CD14-positive monocyte (primary cell): ENCODE data around the gene NEK2. TPM values are rescaled to one million over a fixed set of nuclear protein-coding genes. Genes with fewer than 3 reads are reported as not detected.

Experiments used
- DNase-seq, 3 donors: peaks; one replicate each; pipeline ENCODE4 v3.0.0-alpha.2; 2011 to 2022
- H2AFZ ChIP-seq: 2 replicates; pipeline ENCODE4 v1.6.0; 2012; ENCODE audit warnings: mild to moderate bottlenecking, low read depth, low read length, inconsistent platforms; ENCODE audit not compliant: insufficient read depth, poor library complexity, severe bottlenecking
- H3K27ac ChIP-seq, 2 donors: 1 replicate in 1 of 2; 2 replicates in 1 of 2; pipeline ENCODE4 v1.5.1; 2012 to 2013; ENCODE audit warnings: low read length in 2 of 2, control low read depth in 1 of 2, inconsistent platforms in 1 of 2, low read depth in 1 of 2, mild to moderate bottlenecking in 1 of 2
- H3K27me3 ChIP-seq, 2 donors: one replicate each; pipeline versions ENCODE4 v1.6.0 to v1.6.1; 2011 to 2013; ENCODE audit warnings: low read length in 2 of 2; ENCODE audit not compliant: control insufficient read depth in 2 of 2, insufficient read depth in 2 of 2
- H3K36me3 ChIP-seq, 2 donors: replicated peaks in 1 of 2; 1 replicate in 1 of 2; 2 replicates in 1 of 2; pipeline versions ENCODE4 v1.5.1 to v1.6.1; 2012 to 2013; ENCODE audit warnings: low read length in 2 of 2, control low read depth in 1 of 2, inconsistent platforms in 1 of 2, mild to moderate bottlenecking in 1 of 2; ENCODE audit not compliant: insufficient read depth in 2 of 2, control insufficient read depth in 1 of 2
- H3K4me1 ChIP-seq, 2 donors: 1 replicate in 1 of 2; 2 replicates in 1 of 2; pipeline versions ENCODE4 v1.5.1 to v1.6.1; 2012 to 2013; ENCODE audit warnings: low read length in 2 of 2, control low read depth in 1 of 2, inconsistent platforms in 1 of 2, mild to moderate bottlenecking in 1 of 2, moderate library complexity in 1 of 2; ENCODE audit not compliant: insufficient read depth in 2 of 2, control insufficient read depth in 1 of 2
- H3K4me2 ChIP-seq: replicated peaks from 2 replicates; pipeline ENCODE3; 2012; ENCODE audit warnings: low read length, moderate library complexity, mild to moderate bottlenecking; ENCODE audit not compliant: poor library complexity, severe bottlenecking; ENCODE audit errors: extremely low read depth
- H3K4me3 ChIP-seq, 3 experiments: fragments of 200-600 bp in 1 of 3; sonication (generic) in 1 of 3; replicated peaks in 1 of 3; 1 replicate in 2 of 3; 2 replicates in 1 of 3; pipeline ENCODE4 v1.5.1; 2011 to 2013; ENCODE audit warnings: low read length in 3 of 3, mild to moderate bottlenecking in 3 of 3, control low read depth in 2 of 3, low read depth in 2 of 3, inconsistent platforms in 1 of 3, moderate library complexity in 1 of 3
- H3K79me2 ChIP-seq: 2 replicates; pipeline ENCODE4 v1.6.0; 2012; ENCODE audit warnings: mild to moderate bottlenecking, control low read depth, inconsistent platforms, low read length, moderate library complexity; ENCODE audit not compliant: insufficient read depth
- H3K9ac ChIP-seq: 2 replicates; pipeline ENCODE4 v1.6.0; 2017; ENCODE audit warnings: low read length, mild to moderate bottlenecking; ENCODE audit not compliant: insufficient read depth, poor library complexity, severe bottlenecking
- H3K9me3 ChIP-seq, 2 donors: replicated peaks in 1 of 2; 1 replicate in 1 of 2; 2 replicates in 1 of 2; pipeline versions ENCODE4 v1.5.1 to v1.6.1; 2012 to 2013; ENCODE audit warnings: low read length in 2 of 2, control low read depth in 1 of 2; ENCODE audit not compliant: control insufficient read depth in 1 of 2, insufficient read depth in 1 of 2
- H4K20me1 ChIP-seq: 2 replicates; pipeline ENCODE4 v1.6.0; 2012; ENCODE audit warnings: mild to moderate bottlenecking, low read length, control low read depth, moderate library complexity; ENCODE audit not compliant: insufficient read depth
- H3K27ac Mint-ChIP-seq, 7 donors: one replicate each; pipeline ENCODE4 v1.8.0; 2020; ENCODE audit warnings: mild to moderate bottlenecking in 7 of 7, mixed read lengths in 7 of 7, moderate library complexity in 6 of 7, inconsistent platforms in 2 of 7
- H3K27me3 Mint-ChIP-seq, 3 donors: one replicate each; pipeline ENCODE4 v1.8.0; 2021 to 2022; ENCODE audit warnings: low read depth in 3 of 3, mild to moderate bottlenecking in 3 of 3, mixed read lengths in 3 of 3, moderate library complexity in 3 of 3, inconsistent platforms in 1 of 3
- H3K36me3 Mint-ChIP-seq, 2 donors: one replicate each; pipeline ENCODE4 v1.8.0; 2020; ENCODE audit warnings: mixed read lengths in 2 of 2, inconsistent platforms in 1 of 2, mild to moderate bottlenecking in 1 of 2
- H3K4me1 Mint-ChIP-seq: one replicate; pipeline ENCODE4 v1.8.0; 2020; ENCODE audit warnings: mild to moderate bottlenecking, mixed read lengths
- H3K4me3 Mint-ChIP-seq, 2 donors: one replicate each; pipeline ENCODE4 v1.8.0; 2020; ENCODE audit warnings: mild to moderate bottlenecking in 2 of 2, mixed read lengths in 2 of 2, moderate library complexity in 1 of 2
- H3K9me3 Mint-ChIP-seq, 7 donors: one replicate each; pipeline ENCODE4 v1.8.0; 2020 to 2022; ENCODE audit warnings: mixed read lengths in 7 of 7, mild to moderate bottlenecking in 6 of 7, moderate library complexity in 6 of 7, inconsistent platforms in 2 of 7
- WGBS: methylation state at CpG from one replicate; pipeline ENCODE4 v1.1.5; 2013; ENCODE audit warnings: missing lambda C conversion rate; ENCODE audit not compliant: insufficient coverage; 5-methylcytosine and 5-hydroxymethylcytosine counted together
- intact Hi-C, 2 donors: fragments of 100-400 bp; cut with micrococcal nuclease; formaldehyde crosslinking; loops; one replicate each; pipeline versions ENCODE4 v1.15.0 to v1.15.1; 2023
- polyA plus RNA-seq, 3 donors: library from polyadenylated mRNA; depleted of rRNA in 1 of 3; unstranded in 2 of 3; stranded (reverse) in 1 of 3; fragments of 300-500 nt in 2 of 3; fragments of >200 nt in 1 of 3; fragmentation: Illumina TruSeq in 2 of 3; gene quantifications; 1 replicate in 2 of 3; 2 replicates in 1 of 3; pipeline ENCODE4 v1.2.3, GENCODE V29; 2012 to 2021
- TF ChIP-seq, protein P1 (sequence below): fragments of 200-600 bp; IDR thresholded peaks from one replicate; pipeline ENCODE4 v1.8.0; 2022; ENCODE audit warnings: antibody characterized with exemption, mild to moderate bottlenecking

The NEK2 gene
- polyA plus RNA-seq, 3 donors = not detected

DNA sequence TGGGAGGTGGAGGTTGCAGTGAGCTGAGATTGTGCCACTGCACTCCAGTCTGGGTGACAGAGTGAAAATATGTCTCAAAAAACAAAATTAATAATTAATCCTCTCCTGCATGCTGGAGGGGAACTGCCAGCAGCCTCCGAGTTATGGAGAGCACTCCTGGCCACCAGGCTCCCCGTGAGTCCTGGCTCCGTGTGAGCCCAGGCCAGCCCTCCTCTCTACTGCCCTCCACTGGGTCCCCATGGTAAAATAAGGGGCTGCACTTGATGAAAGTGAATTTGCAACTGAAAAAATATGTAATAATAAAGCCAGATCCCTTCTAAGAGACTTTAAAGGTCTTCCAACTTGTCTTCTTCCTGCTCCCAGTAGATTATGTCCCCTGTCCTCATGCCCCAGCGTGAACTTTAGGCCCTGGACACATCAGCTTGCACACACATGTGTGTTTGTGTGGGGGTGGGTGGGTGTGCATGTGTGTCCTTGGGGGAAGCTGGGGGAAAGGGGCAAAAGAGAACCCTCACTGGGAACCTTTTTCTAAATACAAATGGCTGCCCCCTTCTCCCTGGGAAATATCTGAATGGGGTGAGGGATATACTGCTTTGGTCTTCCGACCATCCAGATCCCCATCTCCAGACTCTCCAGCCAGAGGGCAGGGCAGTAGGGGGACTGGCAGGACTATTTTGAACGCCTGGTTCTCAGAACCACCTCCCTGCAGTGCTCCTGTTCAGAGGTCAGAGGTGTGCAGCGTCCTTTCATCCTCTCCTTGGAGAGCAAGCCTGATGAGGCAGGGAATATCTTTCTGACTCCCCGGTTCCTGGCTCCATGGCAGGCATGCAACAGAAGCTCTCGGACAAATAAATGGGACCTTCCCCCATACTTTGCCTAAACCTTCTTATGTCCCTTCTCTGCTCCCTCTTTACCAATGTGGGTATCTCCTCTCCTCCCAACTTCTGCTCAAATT lies 26.2 kb downstream of the NEK2 start:
- H3K27me3 ChIP-seq = no peaks in the 10 kb centered on the region
- no peaks in the 10 kb centered on the region for H3K9me3 ChIP-seq
- peak in 1 of 3 donors; percentile 15 for DNase-seq
- H3K36me3 Mint-ChIP-seq = no peaks in the 10 kb centered on the region
- H3K79me2 ChIP-seq = no peaks in the 10 kb centered on the region
- peaks cover 0 to 9% of the 10 kb centered on the region in 2 donors for H3K4me1 ChIP-seq
- peak overlapping the region in 2 of 7 donors; percentile 26 to 71 for H3K27ac Mint-ChIP-seq
- no peak overlapping the region for H2AFZ ChIP-seq
- TF ChIP-seq, protein P1, sequence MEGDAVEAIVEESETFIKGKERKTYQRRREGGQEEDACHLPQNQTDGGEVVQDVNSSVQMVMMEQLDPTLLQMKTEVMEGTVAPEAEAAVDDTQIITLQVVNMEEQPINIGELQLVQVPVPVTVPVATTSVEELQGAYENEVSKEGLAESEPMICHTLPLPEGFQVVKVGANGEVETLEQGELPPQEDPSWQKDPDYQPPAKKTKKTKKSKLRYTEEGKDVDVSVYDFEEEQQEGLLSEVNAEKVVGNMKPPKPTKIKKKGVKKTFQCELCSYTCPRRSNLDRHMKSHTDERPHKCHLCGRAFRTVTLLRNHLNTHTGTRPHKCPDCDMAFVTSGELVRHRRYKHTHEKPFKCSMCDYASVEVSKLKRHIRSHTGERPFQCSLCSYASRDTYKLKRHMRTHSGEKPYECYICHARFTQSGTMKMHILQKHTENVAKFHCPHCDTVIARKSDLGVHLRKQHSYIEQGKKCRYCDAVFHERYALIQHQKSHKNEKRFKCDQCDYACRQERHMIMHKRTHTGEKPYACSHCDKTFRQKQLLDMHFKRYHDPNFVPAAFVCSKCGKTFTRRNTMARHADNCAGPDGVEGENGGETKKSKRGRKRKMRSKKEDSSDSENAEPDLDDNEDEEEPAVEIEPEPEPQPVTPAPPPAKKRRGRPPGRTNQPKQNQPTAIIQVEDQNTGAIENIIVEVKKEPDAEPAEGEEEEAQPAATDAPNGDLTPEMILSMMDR = no peak
- no peak overlapping the region for H3K27ac ChIP-seq
- intact Hi-C loops = no loop called here
- peaks cover 2 to 5% (median 5%) of the 10 kb centered on the region in 3 donors for H3K27me3 Mint-ChIP-seq
- no peaks in the 10 kb centered on the region for H3K36me3 ChIP-seq
- WGBS = 100% methylated on average over 3 of the region's 9 CpGs
- H3K4me2 ChIP-seq = no peak overlapping the region
- H4K20me1 ChIP-seq = no peaks in the 10 kb centered on the region
- no peak overlapping the region for H3K9ac ChIP-seq
- H3K4me3 ChIP-seq = no peak overlapping the region
- peaks cover 12% of the 10 kb centered on the region for H3K4me1 Mint-ChIP-seq
- no peak overlapping the region for H3K4me3 Mint-ChIP-seq
- no peaks in the 10 kb centered on the region for H3K9me3 Mint-ChIP-seq

DNA sequence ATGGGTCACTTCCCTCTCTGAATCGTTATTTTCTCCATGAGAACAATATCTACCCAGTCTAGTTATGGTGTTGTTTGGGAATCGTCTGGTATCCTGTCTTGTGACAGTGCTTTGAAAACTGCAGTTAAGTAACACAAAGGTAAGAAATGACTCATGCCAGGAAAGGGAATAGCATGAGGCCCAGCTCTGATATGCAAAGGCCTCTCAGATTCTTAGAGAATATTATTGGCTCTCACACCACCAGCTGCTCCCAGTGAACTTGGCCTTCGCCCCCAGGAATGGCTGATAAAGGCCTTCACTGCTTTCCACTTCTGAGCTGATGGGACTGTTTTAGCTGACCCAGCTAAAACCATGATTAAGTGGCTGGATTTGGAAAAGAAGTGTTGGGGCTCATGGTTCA lies 27.1 kb downstream of the NEK2 start:
- Histone ChIP-seq H3K4me3 (no peak overlapping the region), H3K4me2 (no peak overlapping the region), H3K27ac (no peak overlapping the region), H3K36me3 (no peaks in the 10 kb centered on the region), H3K4me1 (peaks cover 0 to under 1% of the 10 kb centered on the region in 2 donors), H3K79me2 (no peaks in the 10 kb centered on the region), H3K27me3 (no peaks in the 10 kb centered on the region), H2AFZ (no peak overlapping the region), H3K9ac (no peak overlapping the region), H3K9me3 (no peaks in the 10 kb centered on the region), H4K20me1 (no peaks in the 10 kb centered on the region)
- 80% methylated on average over 1 of the region's 3 CpGs for WGBS
- Mint-ChIP-seq H3K9me3 (no peaks in the 10 kb centered on the region), H3K4me1 (peaks cover 9% of the 10 kb centered on the region), H3K27ac (no peak overlapping the region), H3K36me3 (no peaks in the 10 kb centered on the region), H3K27me3 (peaks cover 0 to 5% (median 1%) of the 10 kb centered on the region in 3 donors), H3K4me3 (no peak overlapping the region)
- intact Hi-C loops = no loop called here
- no peak for DNase-seq
- TF ChIP-seq, protein P1 = no peak
